ENCODE results near the gene SLC16A12. TPM values are rescaled to one million over a fixed set of nuclear protein-coding genes. Genes with fewer than 3 reads are reported as not detected.

SLC16A12 gene
- total and polyA plus RNA-seq, 10 of the 15 experiments (the other 5 are each of a cell fraction or from before 2014, with no cell fraction given) = not detected

GRCh38 chr10:89426230-89426868, 109.0 kb downstream of the SLC16A12 start (continued):
- TF ChIP-seq SKIL (IDR thresholded peaks at IDR 0.05; ENCODE audit: low read depth, poor library complexity, severe bottlenecking) = peak; percentile 29

GRCh38 chr10:89425000-89425399, 110.4 kb downstream of the SLC16A12 start:
- no peaks in the 10 kb centered on the region for H3K9me3 ChIP-seq (replicated peaks; ENCODE audit: control insufficient read depth, insufficient read depth, low read length)
- no peak overlapping the region for H3K9ac ChIP-seq (ENCODE audit: control insufficient read depth, insufficient read depth, low read length)
- no peaks in the 10 kb centered on the region for H3K27me3 ChIP-seq (replicated peaks in 1 of 2; ENCODE audit: control insufficient read depth in 2 of 2, insufficient read depth in 2 of 2, low read length in 1 of 2)
- no peak for DNase-seq (ENCODE audit: low read depth, low spot score)
- H3K4me3 ChIP-seq = no peak overlapping the region
- H3K4me2 ChIP-seq (ENCODE audit: control insufficient read depth, insufficient read depth) = no peak overlapping the region
- SMC1A ChIA-PET (ENCODE audit: uncharacterized antibody, unreplicated experiment) = no interaction called here
- H4K20me1 ChIP-seq (ENCODE audit: control insufficient read depth, insufficient read depth) = no peaks in the 10 kb centered on the region
- intact Hi-C loops (cut with micrococcal nuclease; ENCODE audit: unreplicated experiment) (loop anchor here (10.0 kb wide), 2 partner anchors 280 to 370 kb away; partner anchors contain the start of gene KIF20B), in situ Hi-C loops (cut with MboI) (loop anchor here (10.0 kb wide), 1 partner anchor 130 kb away; no protein-coding TSS in a partner anchor)
- BruUV-seq (replicated peaks) = no TSS peak
- WGBS (ENCODE audit: insufficient coverage, insufficient replicate concordance, low lambda C conversion rate, missing lambda C conversion rate) = 46% methylated on average over 4 of the region's 5 CpGs
- RAD21 ChIA-PET (ENCODE audit: unreplicated experiment) = no interaction called here
- H3K27ac ChIP-seq (ENCODE audit: control insufficient read depth, insufficient read depth) = no peak overlapping the region
- peaks cover 0 to 9% of the 10 kb centered on the region in 2 experiments; a peak in 2 of 4 replicates for H3K36me3 ChIP-seq (ENCODE audit: control insufficient read depth in 2 of 2, insufficient read depth in 2 of 2, low read length in 1 of 2)
- no peak for TF ChIP-seq RB1 (IDR thresholded peaks at IDR 0.05; ENCODE audit: borderline replicate concordance)
- TF ChIP-seq MEF2B (IDR thresholded peaks at IDR 0.05; ENCODE audit: partially characterized antibody, poor library complexity, severe bottlenecking) = no peak
- no peak for TF ChIP-seq PRDM15 (CRISPR knock-in tag; IDR thresholded peaks at IDR 0.05)
- no peak for TF ChIP-seq FOS (IDR thresholded peaks at IDR 0.05; ENCODE audit: borderline replicate concordance, extremely low read depth, insufficient read length)
- no peak for TF ChIP-seq ATF3 (IDR thresholded peaks at IDR 0.05; ENCODE audit: borderline replicate concordance, extremely low read depth, low read depth, low read length)
- TF ChIP-seq STAT3 (IDR thresholded peaks at IDR 0.05; ENCODE audit: low read depth, low read length) = no peak
- TF ChIP-seq ZNF592 (IDR thresholded peaks at IDR 0.05) = no peak
- H3K4me1 ChIP-seq (ENCODE audit: control insufficient read depth, insufficient read depth, low read length) = no peaks in the 10 kb centered on the region
- FAIRE-seq = no peak
- H2AFZ ChIP-seq (ENCODE audit: control insufficient read depth, low read depth, low read length) = no peak overlapping the region
- ATAC-seq = no peak
- POLR2A ChIA-PET = no interaction called here
- H3K79me2 ChIP-seq (ENCODE audit: control insufficient read depth, insufficient read depth, low read length) = no peaks in the 10 kb centered on the region
- CTCF ChIA-PET = interaction anchor here (1.6 kb wide), 1 partner anchor 137 kb away, joined by 4 read pairs; no protein-coding TSS in a partner anchor
